SK-N-SH (cell line): ENCODE data around the gene MAD1L1.

ENCODE experiments used
- CTCF ChIP-seq: fragments of 200-600 bp; sonication (generic); IDR thresholded peaks from 2 replicates; pipeline ENCODE4 v1.6.1; 2017; ENCODE audit warnings: antibody characterized with exemption, mild to moderate bottlenecking, moderate library complexity
- EP300 ChIP-seq, 2 experiments: IDR thresholded peaks; 2 replicates each; pipeline versions ENCODE4 v1.4.0 to v1.6.1; 2012; ENCODE audit warnings: borderline replicate concordance in 1 of 2, low read depth in 1 of 2, low read length in 1 of 2
- EZH2phosphoT487 ChIP-seq: fragments of 200-600 bp; sonication (generic); IDR thresholded peaks from 2 replicates; pipeline ENCODE4 v1.6.1; 2017; ENCODE audit warnings: low read depth, mixed run types, mild to moderate bottlenecking, antibody characterized with exemption, moderate library complexity, borderline replicate concordance
- GABPA ChIP-seq: IDR thresholded peaks from 2 replicates; pipeline ENCODE4 v1.4.0; 2012; ENCODE audit warnings: low read depth, mild to moderate bottlenecking
- IRF3 ChIP-seq: fragments of 150-350 bp; IDR thresholded peaks from 2 replicates; pipeline ENCODE4 v1.6.1; 2016; ENCODE audit warnings: mild to moderate bottlenecking, low read depth, low read length
- JUND ChIP-seq: IDR thresholded peaks from 2 replicates; pipeline ENCODE4 v1.4.0; 2012
- PBX3 ChIP-seq: IDR thresholded peaks from 2 replicates; pipeline ENCODE4; 2012
- POLR2AphosphoS5 ChIP-seq: IDR thresholded peaks from 2 replicates; pipeline ENCODE4 v1.6.1; 2012; ENCODE audit warnings: low read depth, low read length
- RAD21 ChIP-seq: IDR thresholded peaks from 2 replicates; pipeline ENCODE4 v1.6.1; 2012; ENCODE audit warnings: mild to moderate bottlenecking, low read length
- RCOR1 ChIP-seq: fragments of 150-350 bp; IDR thresholded peaks from 2 replicates; pipeline ENCODE4 v1.6.1; 2017; ENCODE audit warnings: antibody characterized with exemption, low read length
- SIN3A ChIP-seq: IDR thresholded peaks from 2 replicates; pipeline ENCODE4 v1.6.1; 2012; ENCODE audit warnings: low read depth, mild to moderate bottlenecking, low read length, moderate library complexity, borderline replicate concordance
- TEAD4 ChIP-seq: IDR thresholded peaks from 2 replicates; pipeline ENCODE4 v1.4.0; 2012; ENCODE audit warnings: mild to moderate bottlenecking, borderline replicate concordance; ENCODE audit not compliant: insufficient read depth

GRCh38 chr7:2225336-2225735 is 7.4 kb downstream of the MAD1L1 start:
- TF ChIP-seq POLR2AphosphoS5 (no peak), RCOR1 (no peak), IRF3 (no peak), CTCF (no peak), RAD21 (no peak), TEAD4 (no peak), GABPA (no peak), EP300 (IDR thresholded peaks at IDR 0.05; ENCODE audit: borderline replicate concordance in 1 of 2, low read depth in 1 of 2, low read length in 1 of 2) (no peak), SIN3A (no peak), JUND (no peak), PBX3 (no peak), EZH2phosphoT487 (no peak)
